GM19324 (cell line): ENCODE measurements around the gene NQO1.
"Not testable (repeated sequence)": the region's sequence is repeated elsewhere in the genome, so short reads cannot be mapped to it uniquely, and the experiment has no call there.

Source experiments
- ATAC-seq: cut with Tn5 transposase; IDR thresholded peaks from one replicate; pipeline ENCODE4 v1.9.1; 2021; ENCODE audit warnings: mild to moderate bottlenecking, moderate library complexity; ENCODE audit not compliant: unreplicated experiment, low FRiP score

NQO1 gene

DNA sequence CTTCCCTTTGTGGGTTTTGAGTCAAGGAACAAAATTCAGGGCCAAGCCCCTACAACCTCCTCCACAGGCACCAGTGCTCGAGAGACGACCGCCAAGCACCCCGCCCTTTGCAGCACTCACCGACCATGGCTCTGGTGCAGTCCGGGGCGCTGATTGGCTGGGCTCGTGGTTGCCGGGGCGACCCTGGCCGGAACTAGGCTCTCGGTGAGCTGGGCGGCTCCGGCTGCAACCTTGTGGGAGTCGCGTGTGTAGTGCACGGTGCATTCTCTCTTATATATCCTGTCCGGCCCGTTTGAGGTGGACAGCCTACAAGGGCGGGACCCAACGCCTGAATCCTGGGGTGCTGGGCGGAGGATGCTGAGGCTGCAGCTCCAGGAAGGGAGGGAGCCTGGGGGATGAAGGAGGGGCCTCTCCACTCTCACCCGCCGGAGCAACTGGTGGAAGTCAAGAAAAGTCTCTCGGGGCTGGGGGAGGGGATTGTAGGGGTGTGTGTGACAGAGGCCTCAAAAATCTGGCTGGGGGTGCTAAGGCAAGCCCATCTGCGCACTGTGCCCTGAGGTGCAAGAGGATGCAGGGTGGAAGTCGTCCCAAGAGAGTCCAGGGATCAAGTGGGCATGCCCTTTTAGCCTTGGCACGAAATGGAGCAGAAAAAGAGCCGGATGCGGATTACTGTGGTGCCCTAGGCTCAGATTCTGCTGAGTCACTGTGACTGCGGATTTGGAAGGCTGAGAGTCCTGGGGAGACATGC, at the start of gene NQO1:
Gene NQO1 (minus strand): TSS at position 248 of the 748 bp plus-strand sequence. CDS start 121 bp downstream, at position 127.
- ATAC-seq, result peak; percentile 90

DNA sequence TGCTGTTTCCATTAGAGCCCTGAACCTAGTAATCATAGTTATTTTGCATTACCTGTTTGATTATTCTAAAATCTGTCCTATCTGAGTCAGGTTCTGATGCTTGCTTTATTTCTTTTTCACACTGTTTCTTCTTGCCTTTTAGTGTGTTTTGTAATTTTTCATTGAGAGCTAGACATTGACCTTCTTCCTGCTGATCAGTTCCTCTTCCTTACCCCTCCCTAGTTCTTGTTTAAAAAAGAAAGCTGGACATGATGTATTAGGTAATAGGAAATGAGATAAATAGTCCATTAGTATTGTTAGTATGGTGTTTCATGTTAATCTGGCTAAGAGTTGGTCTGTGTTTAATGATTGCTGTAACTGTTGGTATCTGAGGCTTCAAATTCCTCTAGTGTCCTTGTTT, 49.2 kb upstream of the NQO1 start:
- no peak for ATAC-seq

DNA sequence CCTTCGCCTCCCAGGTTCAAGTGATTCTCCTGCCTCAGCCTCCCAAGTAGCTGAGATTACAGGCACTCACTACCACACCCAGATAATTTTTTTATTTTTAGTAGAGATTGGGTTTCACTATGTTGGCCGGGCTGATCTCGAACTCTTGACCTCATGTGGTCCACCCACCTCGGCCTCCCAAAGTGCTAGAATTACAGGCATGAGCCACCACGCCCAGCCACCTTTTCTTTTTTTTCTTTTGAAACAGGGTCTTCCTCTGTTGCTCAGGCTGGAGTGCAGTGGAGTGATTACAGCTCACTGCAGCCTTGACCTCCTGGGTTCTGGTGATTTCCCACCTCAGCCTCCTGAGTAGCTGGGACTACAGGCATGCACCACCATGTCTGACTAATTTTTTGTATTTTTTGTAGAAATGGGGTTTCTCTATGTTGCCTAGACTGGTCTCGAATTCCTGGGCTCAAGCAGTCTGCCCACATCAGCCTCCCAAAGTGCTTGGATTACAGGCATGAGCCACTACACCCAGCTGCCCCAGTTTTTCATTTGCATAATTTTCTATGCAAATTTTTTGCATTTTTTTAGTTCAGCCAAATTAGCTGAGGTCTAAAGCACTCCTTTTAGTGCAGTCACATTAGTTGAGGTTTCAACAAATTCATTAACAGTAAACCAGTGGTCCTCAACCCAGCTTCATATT, 47.0 kb upstream of the NQO1 start:
- ATAC-seq, result no peak

DNA sequence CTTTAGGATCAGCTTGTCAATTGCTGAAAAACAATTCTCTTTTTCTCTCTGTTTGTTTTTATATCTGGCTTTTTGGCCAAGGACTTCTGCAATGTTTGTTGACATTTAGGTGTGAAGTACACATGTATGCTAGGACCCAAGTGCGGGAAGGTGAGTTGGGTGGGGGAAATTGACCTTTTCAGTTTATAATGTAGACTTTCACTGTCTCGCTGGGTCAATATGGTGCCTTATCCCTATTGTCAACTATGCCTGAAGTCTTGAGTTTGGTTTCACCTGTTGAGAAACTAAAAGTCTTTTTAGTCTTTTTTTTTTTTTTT, 45.2 kb upstream of the NQO1 start:
- ATAC-seq, result no peak

DNA sequence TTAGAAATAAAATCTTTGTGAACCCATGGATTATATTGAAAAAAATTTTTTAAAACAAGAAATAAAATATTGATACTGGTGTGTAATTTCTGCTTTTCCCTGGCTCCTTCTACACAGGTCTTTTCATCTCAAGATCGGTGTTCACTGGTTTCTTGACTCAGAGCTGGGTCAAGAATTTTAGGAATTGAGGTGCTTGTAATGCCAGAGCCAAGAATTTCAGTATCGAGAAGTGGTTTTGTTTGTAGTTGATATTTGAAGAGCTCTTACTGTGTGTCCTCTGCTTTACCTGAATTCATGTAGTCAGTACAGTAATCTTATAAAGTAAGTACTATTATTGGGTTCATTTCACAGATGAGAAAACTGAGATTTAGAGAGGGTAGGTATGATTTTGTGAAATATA, 43.0 kb upstream of the NQO1 start:
- ATAC-seq, result no peak

DNA sequence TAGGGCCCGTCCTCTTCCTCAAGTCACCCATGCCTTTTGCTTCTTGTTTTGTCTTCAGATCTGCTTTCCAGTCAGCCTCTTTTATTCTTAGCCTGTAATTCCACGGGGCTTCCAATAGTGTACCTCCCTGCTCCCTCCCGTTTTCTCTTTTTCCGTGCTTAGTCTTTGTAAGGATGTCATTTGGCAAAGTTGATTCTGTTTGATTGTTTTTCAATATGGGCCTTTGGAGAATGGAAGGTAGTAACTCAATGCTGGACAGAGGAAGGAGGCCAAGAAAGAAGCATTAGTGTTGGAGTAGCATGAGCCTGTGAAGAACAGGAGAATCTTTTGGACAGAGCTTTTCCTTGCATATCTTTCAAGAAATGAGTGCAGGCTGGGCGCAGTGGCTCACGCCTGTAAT, 42.3 kb upstream of the NQO1 start:
- no peak for ATAC-seq

DNA sequence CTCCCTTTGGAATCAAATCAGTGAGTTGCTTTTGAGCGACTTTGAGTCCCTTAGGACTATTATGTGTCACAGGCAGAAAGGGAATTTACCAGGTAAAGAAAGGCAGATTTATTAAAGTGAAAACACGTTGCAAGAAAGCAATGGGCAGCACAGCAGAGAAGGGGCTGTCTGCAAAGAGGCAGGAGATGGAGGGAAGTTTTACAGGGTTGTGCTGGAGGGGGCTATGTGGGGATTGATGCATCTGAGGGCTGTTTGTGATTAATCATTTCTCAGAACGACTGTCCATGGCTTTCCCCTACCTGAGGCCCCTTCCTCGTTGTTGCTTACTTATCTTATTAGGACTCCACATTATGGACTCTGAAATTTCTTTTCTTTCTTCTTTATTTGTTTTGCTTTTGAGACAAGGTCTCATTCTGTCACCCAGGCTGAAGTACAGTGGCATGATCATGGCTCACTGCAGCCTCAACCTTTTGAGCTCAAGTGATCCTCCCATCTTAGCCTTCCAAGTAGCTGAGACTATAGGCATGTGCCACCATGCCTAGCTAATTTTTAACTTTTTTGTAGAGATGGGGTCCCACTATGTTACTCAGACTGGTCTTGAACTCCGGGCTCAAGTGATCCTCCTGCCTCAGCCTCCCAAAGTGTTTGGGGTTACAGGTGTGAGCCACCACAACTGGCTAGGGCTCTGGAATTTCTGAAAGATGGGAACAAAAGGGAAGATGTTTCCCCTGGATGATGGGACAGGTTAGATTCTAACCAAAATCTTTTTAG, 41.3 kb upstream of the NQO1 start:
- ATAC-seq, result no peak

DNA sequence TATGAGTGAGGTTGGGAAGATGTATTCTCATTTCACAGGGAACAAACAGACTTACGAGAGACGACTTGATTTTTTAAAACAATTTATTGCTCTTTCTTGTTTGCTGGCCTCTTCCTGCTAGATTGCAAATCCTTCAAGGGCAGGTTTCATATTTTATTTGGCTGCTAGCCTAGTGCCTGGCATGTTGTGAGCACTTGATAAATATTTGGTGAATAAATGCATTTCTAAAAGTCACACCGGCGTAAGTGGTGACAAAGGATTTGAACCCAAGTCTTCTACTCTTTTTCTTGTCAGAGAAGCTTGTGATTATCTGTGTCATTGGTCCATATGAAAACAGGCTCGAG, 37.2 kb upstream of the NQO1 start:
- no peak for ATAC-seq

DNA sequence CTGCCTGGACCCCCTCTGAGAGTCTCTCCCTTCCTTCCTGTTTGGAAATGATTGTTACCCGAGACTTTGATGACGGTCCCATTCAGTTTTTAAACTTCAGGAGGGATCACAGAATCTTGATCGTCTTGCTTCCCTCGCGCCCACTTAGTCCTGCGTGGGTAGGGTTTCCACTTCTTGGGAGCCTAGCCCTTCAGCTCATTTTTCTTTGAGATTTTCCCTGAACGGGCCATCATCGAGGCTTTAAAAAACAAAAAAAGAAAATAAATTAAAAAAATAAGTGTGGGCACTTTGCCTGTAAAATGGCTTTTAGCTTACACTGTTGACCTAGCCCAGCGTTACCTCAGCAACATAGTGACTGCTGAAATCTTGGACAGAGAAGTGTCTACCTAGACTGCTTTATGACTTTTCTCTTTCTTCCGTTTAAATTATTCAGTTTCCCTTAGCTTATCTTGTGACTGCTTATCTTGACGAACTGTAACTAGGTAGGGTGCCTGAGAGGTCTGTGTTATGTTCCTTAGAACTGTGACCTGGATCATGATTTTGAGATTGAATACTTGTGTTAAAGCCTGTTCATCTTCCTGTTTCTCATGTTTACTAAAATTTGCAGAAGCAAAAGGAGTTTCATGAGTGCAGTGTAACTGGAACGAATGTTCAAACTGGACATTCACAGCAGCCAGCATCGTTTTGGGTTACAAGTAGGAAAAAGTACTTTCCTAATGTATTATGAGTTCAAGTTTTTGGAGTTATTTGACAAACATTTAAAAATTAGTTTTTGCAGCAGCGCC, 36.6 kb upstream of the NQO1 start:
- ATAC-seq, result no peak

DNA sequence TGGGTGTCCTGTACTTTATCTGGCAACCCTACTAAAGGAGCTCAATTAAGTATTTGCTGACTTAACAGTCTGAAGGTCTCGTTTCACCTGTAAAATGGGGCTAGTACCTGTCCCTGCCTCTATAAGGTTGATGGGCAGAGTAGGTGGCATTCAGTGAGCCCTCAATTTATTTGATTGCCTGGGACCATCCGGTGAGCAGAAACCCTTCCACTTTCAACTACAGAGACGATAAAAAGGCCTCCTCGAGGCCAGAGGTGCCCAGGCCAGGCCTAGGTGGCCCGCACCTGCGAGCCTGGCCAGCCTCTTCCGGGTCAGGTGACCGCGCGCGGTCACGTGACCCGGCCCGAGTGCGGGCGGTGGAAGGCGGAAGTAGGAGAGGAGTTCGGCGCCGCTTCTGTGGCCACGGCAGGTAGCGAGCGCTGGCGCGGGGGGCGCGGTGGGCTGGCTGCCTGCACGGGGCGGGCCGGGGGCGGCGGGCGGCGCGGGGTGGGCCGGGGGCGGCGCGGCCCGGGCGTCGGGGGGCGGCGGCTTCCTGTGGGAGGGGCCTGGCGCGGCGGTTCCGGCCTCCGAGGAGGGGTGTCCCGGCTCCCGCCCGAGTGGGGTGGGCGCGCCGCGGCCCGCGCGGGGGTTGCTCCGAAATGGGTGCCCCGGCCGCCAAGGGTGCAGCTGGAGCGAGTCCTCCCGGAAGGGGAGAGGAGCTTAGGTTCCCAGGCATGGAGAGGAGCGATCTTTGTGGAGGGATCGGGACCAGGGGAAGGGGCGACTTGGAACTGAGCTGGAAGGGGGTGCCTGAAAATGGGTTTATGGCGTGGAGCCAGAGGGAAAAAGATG, 35.8 kb upstream of the NQO1 start, which contains the start of gene WWP2:
Gene WWP2 (plus strand): TSS at position 350 of the 831 bp plus-strand sequence. CDS start 24,679 bp downstream, outside the sequence.
- ATAC-seq, result peak; percentile 82

DNA sequence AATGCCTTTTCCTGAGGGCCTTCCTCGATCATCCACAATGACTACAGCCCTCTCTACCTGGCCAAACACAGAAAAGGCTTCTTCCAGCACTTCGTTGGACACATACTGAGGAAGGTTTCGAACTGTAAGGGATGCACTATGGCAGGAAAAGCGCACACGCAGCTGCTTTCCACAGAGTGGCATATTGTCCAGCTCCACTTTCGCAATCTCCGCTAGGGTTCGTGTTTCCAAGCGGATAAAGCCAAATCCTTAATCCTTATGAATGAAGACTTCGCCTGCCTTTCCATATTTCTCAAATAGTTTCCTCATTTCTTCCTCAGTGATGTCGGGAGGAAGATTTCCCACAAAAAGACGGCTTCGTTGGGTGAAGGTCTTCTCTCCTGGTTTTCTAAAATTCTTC, 31.0 kb upstream of the NQO1 start:
- not testable (repeated sequence) for ATAC-seq

DNA sequence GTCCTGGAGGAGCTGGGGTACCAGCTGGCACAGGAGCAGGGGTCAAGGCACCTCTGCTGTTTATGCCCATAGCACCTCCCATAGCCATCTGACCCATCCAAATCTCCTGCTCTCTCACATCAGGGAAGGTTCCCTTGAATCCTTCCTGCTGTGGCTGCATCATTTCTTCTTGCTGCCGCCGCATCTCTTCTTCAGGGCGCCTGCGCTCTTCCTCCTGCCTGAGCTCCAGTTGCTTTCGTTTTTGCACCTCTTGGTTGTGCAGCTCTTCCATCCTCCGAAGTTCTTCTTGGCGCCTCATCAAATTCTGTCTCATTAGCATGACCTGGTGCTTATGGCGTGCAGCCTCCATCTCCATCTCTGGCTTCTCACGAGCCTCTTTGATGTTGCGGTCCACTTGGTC, 30.3 kb upstream of the NQO1 start:
- ATAC-seq, result no peak

DNA sequence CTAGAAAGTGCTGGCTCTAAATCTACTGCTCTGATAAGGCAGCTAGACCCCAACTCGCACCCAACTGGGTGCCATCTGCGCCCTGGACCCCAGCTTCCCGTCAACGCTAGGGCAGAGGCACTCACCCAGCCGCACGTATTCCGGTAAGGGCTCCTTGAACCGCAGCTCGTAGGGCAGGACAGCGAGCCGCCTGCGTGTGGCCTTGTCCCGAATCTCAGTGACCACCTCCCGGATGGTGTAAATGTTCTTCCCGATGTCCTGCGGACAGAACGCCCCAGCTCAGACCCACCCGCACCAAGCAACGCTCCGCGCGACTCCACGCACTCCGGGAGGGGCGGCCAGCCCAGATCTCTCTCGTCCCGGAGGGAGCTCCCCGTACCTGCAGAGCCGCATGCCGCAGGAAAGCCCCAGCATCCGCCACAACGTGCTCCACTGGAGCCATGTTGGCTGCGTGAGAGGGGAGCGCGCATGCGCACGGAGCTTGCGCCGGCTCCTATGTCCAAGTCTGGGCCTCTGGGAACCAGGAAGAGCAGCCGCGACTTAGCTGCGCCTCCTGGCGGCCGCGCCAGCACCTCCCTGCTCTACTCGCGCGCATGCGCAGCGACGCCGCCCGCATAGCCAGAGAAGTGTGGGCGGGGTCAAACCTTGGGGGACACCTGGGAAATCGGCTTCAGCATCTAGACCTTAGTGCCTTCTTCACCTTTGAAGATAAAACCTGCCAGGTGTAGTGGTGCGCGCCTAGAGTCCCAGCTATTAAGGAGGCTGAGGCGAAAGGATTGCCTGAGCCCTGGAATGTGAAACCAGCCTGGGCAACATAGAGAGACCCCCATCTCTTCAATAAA, 28.3 kb upstream of the NQO1 start, which contains the start of gene NOB1:
Gene NOB1 (minus strand): TSS at position 458 of the 842 bp plus-strand sequence. CDS start 16 bp downstream, at position 442.
- ATAC-seq, result peak; percentile 89

DNA sequence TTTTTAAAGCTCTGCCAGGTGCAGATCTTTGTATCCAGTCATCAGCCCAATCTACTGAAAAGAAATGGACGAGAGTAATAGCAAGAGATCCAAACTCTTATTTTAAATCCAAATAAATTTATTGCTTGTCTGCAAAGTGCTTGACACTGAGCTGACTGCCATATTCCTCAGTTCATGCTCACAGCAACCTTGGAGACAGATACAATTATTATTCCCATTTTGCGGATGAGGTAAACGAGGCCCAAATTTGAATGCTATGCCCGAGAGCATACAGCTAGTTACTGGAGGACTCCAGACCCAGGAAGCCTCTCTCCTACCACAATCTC, 27.7 kb upstream of the NQO1 start:
- ATAC-seq, result no peak

DNA sequence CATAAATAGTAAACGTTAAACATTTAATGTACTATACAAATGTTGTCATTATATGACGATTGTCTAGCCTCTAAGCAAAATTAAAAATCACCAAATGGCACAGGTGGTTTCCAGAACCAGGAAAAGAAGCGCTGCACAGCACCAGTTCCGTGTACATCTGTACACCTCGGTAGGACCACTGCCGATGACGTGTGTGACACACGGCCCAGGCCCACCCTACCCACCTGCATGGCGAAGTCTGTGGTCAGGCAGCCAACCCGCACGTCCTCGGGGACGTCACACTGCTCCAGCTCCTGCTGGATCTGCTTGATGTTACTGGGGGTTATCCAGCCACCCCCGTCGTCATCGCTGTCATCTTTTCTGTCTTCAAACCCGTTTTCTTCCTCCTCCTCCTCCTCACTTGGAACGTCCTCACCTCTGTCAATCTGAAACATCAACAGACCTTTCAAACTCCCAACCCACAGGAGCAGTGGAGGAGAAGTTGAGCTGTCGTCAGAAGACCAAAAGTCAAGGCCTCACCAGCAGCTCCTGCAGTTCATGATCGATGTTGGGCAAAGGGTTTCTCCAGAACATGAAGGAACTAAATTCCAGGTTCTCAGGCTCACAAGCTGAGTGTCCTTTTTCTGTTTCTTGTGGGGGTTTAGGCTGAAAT, 22.5 kb upstream of the NQO1 start:
- ATAC-seq, result no peak

DNA sequence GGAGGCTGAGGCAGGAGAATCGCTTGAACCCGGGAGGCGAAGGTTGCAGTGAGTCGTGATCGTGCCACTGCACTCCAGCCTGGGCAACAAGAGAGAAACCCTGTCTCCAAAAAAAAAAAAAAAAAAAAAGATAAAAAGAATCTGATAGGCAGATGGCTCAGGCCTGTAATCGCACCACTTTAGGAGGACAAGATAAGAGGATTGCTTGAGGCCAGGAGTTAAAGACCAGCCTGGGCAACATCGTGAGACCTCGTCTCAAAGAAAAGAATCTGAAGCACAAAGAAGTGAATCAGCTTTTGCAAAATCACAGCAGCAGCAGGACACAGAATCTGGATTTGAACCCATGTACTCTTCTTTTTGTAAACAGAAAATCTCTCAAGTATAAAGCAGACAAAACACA, 20.8 kb upstream of the NQO1 start:
- ATAC-seq, result no peak

DNA sequence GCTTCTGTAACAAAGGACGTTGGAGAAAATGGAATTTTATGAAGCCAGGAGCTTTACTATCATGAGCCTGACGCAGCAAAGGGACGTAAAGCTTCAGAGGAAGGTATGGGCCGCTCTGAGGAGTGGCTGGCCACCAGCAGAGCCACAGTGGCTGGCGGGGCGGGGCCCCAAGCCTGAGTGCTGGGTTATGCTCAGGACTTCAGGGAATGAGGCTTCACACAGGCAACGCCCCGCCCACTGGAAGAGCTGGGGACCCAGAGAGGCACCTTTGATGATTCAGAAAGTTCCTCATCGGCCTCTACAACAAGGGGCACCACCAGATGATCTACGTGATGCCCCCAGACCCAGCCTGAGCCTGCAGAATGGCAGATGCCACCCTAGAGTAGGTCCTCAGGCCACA, 19.6 kb upstream of the NQO1 start:
- ATAC-seq, result no peak

DNA sequence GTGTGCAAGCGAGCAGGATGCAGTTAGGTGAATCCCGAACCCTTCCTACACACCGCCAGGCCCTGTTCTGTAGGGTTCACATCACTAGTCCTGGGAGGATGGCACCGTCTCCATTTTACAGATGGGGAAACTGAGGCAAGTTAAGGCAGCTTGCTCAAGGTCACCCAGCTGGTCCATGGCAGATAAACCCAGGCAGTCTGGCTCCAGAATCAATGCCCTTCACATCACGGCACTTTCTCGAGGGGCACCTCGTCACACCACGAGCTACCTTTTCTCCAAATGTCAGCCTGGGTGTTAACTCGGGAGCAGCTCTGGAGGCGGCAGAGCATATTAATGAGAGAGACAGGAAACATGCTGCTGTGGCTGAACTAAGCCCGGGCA, 18.9 kb upstream of the NQO1 start:
- ATAC-seq, result no peak
